ENCODE results near the gene STARD10.

Gene STARD10

DNA sequence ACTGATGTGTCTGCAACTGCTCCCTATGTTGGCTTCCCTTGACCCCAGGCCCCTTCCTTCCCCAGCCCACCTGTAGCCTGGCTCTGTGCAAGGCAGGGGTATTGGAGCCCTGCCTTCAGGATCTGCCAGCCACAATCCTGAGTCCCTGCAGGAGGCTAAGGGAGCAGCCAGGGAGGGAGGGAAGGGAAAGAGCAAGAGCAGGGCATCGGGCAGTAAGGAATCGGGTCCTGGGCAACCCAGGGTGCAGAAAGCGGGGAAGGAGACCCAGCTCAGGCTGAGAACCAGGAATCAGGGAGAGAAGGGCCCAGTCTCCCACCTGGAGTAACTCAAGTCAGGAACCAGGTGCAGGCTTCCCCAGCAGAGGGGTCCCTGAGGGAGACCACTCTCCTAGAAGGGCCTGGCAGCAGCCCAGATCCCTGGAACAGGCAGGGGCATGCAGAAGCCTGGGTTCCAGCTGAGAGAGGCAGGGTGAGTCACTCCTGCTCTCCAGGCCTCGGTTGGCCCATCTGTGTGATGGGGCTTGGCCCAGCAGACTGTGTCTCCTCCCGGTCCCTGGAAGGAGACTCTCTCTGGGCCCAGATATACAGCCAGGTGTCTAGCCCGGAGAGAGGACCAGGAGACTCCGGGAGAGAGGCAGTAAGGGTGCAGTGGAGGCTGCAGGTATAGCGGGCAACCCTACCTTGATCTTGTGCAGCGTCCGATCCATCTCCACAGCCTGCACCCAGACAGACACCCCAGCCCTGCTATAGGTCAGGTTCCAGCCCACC, 13.4 kb downstream of the STARD10 start:
- DNase-seq (ENCODE audit: low read depth in 2 of 2): no peak

DNA sequence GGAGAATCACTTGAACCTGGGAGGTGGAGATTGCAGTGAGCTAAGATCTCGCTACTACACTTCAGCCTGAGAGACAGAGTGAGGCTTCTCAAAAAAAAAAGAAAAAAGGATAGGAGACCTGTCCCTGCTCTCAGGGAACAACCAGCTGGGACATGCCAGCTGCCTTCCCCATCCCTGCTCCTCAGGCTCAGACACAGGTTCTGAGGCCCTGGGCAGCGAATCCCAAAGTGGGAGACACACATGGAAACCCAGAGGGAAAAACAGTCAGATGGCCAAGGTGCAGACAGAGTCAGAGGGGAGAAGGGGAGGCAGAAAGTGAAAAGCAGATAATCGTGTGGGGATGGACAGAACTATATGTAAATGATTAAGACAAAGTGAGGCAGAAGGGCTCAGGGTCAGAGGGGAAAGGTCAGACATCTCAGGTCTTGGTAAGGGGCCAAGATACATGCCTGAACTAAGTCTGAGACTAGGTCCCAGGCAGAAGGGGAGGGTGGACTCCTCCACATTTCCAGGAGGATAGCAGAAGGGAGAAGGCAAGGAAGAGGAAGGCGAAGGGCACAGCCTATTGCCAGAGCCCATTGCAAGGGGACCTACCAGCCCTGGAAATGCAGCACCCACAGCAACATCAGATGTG, 14.2 kb downstream of the STARD10 start:
- DNase-seq (ENCODE audit: low read depth in 2 of 2): no peak

GRCh38 chr11:72778535-72779494, 15.0 kb downstream of the STARD10 start:
- no peak for DNase-seq (ENCODE audit: low read depth in 2 of 2)

DNA sequence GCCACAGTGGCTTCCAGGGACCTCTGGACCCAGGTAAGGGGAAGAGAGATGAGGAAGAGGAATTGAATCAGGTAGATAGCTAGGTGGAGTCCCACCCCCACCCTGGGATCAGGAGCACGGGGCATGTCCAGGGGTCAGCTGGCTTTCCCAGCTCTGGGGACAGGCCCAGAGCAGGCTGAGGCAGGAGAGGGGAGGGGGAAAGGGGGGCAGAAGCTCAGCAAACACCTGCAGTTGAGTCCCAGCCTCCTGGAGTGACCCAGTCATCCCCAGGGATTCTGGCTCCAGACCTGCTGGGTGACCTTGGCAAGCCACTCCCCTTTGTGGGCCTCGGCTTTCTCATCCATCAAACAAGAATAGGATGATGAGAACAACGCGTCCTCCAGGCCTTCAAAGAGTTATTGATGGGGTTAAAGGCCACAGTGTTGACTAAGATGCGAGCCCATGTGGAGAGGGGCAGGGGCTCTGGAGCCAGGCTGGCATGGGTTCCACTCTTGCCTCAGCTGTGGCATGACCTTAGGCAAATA, 16.0 kb downstream of the STARD10 start:
- DNase-seq (ENCODE audit: low read depth in 2 of 2): no peak

GRCh38 chr11:72776844-72777754, 16.7 kb downstream of the STARD10 start:
- DNase-seq (ENCODE audit: low read depth in 2 of 2): no peak

GRCh38 chr11:72776117-72776843, 17.6 kb downstream of the STARD10 start:
- no peak for DNase-seq (ENCODE audit: low read depth in 2 of 2)

DNA sequence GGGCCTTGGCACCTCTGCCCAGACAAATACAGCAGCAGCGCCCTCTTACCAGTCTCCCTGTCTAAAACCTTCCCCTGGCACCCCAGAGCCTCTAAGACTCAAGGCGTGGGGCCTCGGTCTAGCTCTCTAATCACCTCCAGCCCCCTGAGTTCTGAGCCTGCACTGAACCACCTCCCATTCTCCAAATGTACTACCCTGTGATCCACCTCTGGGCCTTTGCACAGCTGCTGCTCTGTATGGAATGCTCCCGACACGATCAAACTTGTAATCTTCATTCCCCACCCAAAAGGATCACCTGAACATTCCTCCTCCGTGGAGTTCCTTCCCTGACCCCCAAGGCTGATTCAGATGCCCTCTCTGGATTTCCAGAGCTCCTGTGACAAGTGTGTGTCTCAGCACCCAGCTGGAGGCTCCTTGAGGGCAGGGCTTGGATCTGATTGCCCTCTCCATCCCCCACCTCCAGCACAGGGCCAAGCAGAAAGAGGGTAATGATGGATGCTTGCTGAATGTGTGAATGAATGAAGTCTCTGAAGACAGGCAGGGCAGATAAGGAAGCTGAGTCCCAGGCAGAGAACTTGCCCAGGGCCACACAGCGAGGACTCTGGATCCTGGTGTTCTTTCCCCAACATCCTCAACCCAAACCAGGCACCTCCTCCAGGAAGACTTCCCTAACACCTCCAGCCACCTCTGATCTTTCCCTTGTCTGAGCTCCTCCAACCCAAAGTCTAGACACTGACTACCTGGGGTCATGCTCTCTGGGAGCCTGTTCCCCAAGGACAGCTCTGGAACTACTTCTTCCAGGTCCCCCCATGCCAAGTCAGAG, 18.3 kb downstream of the STARD10 start:
- no peak for DNase-seq (ENCODE audit: low read depth in 2 of 2)

GRCh38 chr11:72774499-72774898, 19.3 kb downstream of the STARD10 start:
- DNase-seq (ENCODE audit: low read depth in 2 of 2): no peak

- DNase-seq (ENCODE audit: low read depth in 2 of 2): no peak
Observed at GRCh38 chr11:72773696-72774095, 20.2 kb downstream of the STARD10 start.

DNA sequence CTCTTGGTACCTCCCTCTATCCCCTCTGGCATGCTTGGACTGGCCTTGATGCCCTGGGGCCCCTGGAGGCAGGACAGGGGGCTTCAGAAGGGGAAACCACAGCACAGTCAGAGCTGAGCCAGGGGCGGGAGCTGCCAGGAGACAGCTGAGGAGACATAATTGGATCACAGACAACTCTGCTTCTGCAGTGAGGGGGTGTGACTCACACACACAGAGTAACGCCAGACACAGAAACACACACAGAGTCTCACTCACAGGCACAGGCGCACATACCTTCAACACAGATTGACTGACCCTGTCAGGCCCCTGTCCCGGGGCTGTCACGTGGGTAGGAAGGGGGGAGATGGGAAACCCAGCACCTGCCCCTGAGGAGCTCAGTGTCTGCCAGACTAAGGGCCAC, 20.6 kb downstream of the STARD10 start:
- DNase-seq (ENCODE audit: low read depth in 2 of 2): no peak

- DNase-seq (ENCODE audit: low read depth in 2 of 2): no peak
Observed at GRCh38 chr11:72772059-72772458, 21.8 kb downstream of the STARD10 start.

DNA sequence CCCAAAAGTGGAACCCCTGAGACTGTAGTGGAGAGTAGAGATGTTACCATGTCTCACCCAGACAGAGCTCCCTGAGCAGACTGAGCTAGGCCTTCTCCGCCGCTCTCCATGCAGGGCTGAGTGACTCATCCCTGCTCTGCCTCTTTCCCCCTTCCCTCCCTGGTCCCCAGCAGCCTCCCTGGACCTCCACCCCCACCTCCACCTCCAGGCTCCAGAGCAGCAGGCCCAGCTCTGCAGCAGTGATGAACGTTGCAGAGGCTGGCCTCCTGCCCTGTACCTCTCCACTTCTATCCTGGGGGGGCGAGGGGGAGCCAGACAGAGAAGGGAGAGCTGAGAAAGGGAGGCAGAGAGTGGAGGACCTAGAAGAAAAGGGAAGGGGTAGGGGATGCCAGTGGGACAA, 22.3 kb downstream of the STARD10 start:
- no peak for DNase-seq (ENCODE audit: low read depth in 2 of 2)

GRCh38 chr11:72770799-72771198, 23.0 kb downstream of the STARD10 start:
- no peak for DNase-seq (ENCODE audit: low read depth in 2 of 2)

GRCh38 chr11:72769680-72770079, 24.2 kb downstream of the STARD10 start:
- DNase-seq (ENCODE audit: low read depth in 2 of 2): no peak

- no peak for DNase-seq (ENCODE audit: low read depth in 2 of 2)
Observed at GRCh38 chr11:72768581-72768980, 25.3 kb downstream of the STARD10 start.

GRCh38 chr11:72767203-72768062, 26.4 kb downstream of the STARD10 start:
- DNase-seq (ENCODE audit: low read depth in 2 of 2): no peak

- no peak for DNase-seq (ENCODE audit: low read depth in 2 of 2)
Observed at GRCh38 chr11:72766152-72766902, 27.5 kb downstream of the STARD10 start.

DNA sequence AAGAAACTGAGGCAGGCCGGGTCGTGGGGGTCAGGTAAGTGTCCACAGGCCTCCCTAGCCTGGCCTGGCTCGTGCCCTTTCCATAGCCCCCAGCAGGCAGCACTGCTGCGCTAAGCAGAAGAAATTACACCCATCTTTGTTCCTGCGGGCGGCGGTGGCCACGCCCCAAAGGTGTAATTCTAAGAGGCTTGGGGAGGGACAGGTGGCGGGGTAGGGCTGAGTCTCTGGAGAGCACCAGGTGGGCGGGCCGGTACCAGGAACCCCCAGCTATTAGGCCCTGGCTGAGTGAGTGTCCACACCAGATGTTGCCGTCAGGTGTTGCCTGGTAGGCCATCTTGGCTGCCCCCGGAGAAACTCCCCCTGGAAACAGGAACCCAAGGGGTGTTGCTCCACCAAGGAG, 29.3 kb downstream of the STARD10 start:
- DNase-seq (ENCODE audit: low read depth in 2 of 2): no peak
